HepG2 (cell line): Measurements from ENCODE around the gene SECTM1. TPM values are rescaled to one million over a fixed set of nuclear protein-coding genes. Genes with fewer than 3 reads are reported as not detected.

Experiments
- ATAC-seq: fragments of 200-7000 bp; cut with Tn5 transposase; 3 replicates; pipeline ENCODE4 v1.9.1; 2020; ENCODE audit warnings: mild to moderate bottlenecking, moderate library complexity
- BruUV-seq: library from RNA; stranded (reverse); fragments of 400-500 nt; replicated peaks from 2 replicates; lab custom pipeline; 2021; lab: Mats Ljungman, UMichigan
- CTCF ChIA-PET: fragments of 300-600 bp; formaldehyde crosslinking; extraction: SDS; loops from one replicate; lab custom pipeline; 2021; ENCODE audit warnings: low total read pairs, inconsistent platforms, low intra/inter-chr PET ratio; lab: Yijun Ruan, JAX
- POLR2A ChIA-PET: fragments of 350-600 bp; sonication (Branson Sonifier 250); formaldehyde crosslinking; loops from one replicate; lab custom pipeline; 2020; ENCODE audit warnings: antibody characterized with exemption, inconsistent platforms; lab: Yijun Ruan, JAX
- DNase-seq: peaks from one replicate; pipeline ENCODE4 v3.0.0-alpha.2; 2015; ENCODE audit warnings: low spot score
- FAIRE-seq: peaks from 3 replicates; lab custom pipeline; 2011; peaks lifted over from hg19 to GRCh38; lab: Jason Lieb, UNC
- H2AFZ ChIP-seq: one replicate; pipeline ENCODE4 v1.6.1; 2011; ENCODE audit warnings: low read length, inconsistent platforms
- H3K27ac ChIP-seq: fragments of 300-600 bp; 3 replicates; pipeline ENCODE4 v1.8.0; 2011; ENCODE audit warnings: mixed run types, mild to moderate bottlenecking, mixed read lengths, low read length, inconsistent platforms; ENCODE audit not compliant: insufficient read depth; ENCODE audit errors: extremely low read length
- H3K27me3 ChIP-seq, 2 experiments: fragments of 200-600 bp in 1 of 2; 2 replicates in 1 of 2; 3 replicates in 1 of 2; pipeline versions ENCODE4 v1.6.0 to v1.8.0; 2011; ENCODE audit warnings: low read length in 2 of 2, mild to moderate bottlenecking in 2 of 2, moderate library complexity in 2 of 2, inconsistent platforms in 1 of 2; ENCODE audit not compliant: insufficient read depth in 2 of 2, control insufficient read depth in 1 of 2
- H3K36me3 ChIP-seq, 2 experiments: fragments of 200-600 bp in 1 of 2; replicated peaks in 1 of 2; 2 replicates in 1 of 2; 3 replicates in 1 of 2; pipeline versions ENCODE4 v1.5.1 to v1.8.0; 2011; ENCODE audit warnings: low read length in 2 of 2, inconsistent platforms in 1 of 2; ENCODE audit not compliant: insufficient read depth in 2 of 2, control insufficient read depth in 1 of 2
- H3K4me1 ChIP-seq: 2 replicates; pipeline ENCODE4 v1.5.1; 2012; ENCODE audit warnings: low read length, inconsistent platforms; ENCODE audit not compliant: insufficient read depth
- H3K4me2 ChIP-seq: 2 replicates; pipeline ENCODE4 v1.6.0; 2011; ENCODE audit warnings: low read depth, low read length, inconsistent platforms
- H3K4me3 ChIP-seq, 3 experiments: fragments of 200-600 bp in 1 of 3; sonication (generic), shearing (Covaris generic) in 1 of 3; replicated peaks in 1 of 3; 2 replicates each; pipeline ENCODE4 v1.5.1; 2011 to 2016; ENCODE audit warnings: low read length in 3 of 3, inconsistent platforms in 2 of 3, low read depth in 2 of 3, mild to moderate bottlenecking in 2 of 3, control low read depth in 1 of 3, mixed read lengths in 1 of 3; ENCODE audit not compliant: insufficient read depth in 1 of 3
- H3K79me2 ChIP-seq: one replicate; pipeline ENCODE4 v1.6.1; 2011; ENCODE audit warnings: low read length, inconsistent platforms; ENCODE audit not compliant: insufficient read depth
- H3K9ac ChIP-seq: 2 replicates; pipeline ENCODE4 v1.6.0; 2011; ENCODE audit warnings: mild to moderate bottlenecking, low read depth, low read length, inconsistent platforms; ENCODE audit not compliant: insufficient read depth
- H3K9me3 ChIP-seq: 2 replicates; pipeline ENCODE4 v1.5.1; 2012; ENCODE audit warnings: mild to moderate bottlenecking, low read length
- H4K20me1 ChIP-seq: 2 replicates; pipeline ENCODE4 v1.6.0; 2011; ENCODE audit warnings: inconsistent platforms, mild to moderate bottlenecking, low read length, moderate library complexity; ENCODE audit not compliant: insufficient read depth
- AKNA ChIP-seq: sonication (generic); formaldehyde crosslinking; IDR thresholded peaks from 2 replicates; pipeline ENCODE4 v1.4.0; 2020; ENCODE audit warnings: missing genetic modification reagents, borderline replicate concordance
- CAMTA2 ChIP-seq: sonication (generic); formaldehyde crosslinking; IDR thresholded peaks from 2 replicates; pipeline ENCODE4 v1.4.0; 2020; ENCODE audit warnings: mild to moderate bottlenecking, missing genetic modification reagents, borderline replicate concordance
- HINFP ChIP-seq: sonication (generic); formaldehyde crosslinking; IDR thresholded peaks from 2 replicates; pipeline ENCODE4 v1.4.0; 2020; ENCODE audit warnings: low read depth, mild to moderate bottlenecking, missing genetic modification reagents
- HIVEP1 ChIP-seq: sonication (generic); formaldehyde crosslinking; IDR thresholded peaks from 2 replicates; pipeline ENCODE4 v1.4.0; 2020; ENCODE audit warnings: mild to moderate bottlenecking, missing genetic modification reagents
- KAT7 ChIP-seq: IDR thresholded peaks from 2 replicates; pipeline ENCODE4 v1.6.1; 2018; ENCODE audit warnings: borderline replicate concordance, missing compliant biosample characterization
- KAT8 ChIP-seq: IDR thresholded peaks from 2 replicates; pipeline ENCODE4 v1.6.1; 2016; ENCODE audit warnings: missing genetic modification reagents, missing compliant biosample characterization
- MTA3 ChIP-seq: sonication (generic); formaldehyde crosslinking; IDR thresholded peaks from 2 replicates; pipeline ENCODE4 v1.4.0; 2020; ENCODE audit warnings: missing genetic modification reagents
- NFYC ChIP-seq: IDR thresholded peaks from 2 replicates; pipeline ENCODE4 v1.6.1; 2016; ENCODE audit warnings: missing genetic modification reagents, missing compliant biosample characterization
- PBX3 ChIP-seq: sonication (generic); formaldehyde crosslinking; IDR thresholded peaks from 2 replicates; pipeline ENCODE4 v1.8.1; 2023; ENCODE audit warnings: missing genetic modification reagents, inconsistent platforms, borderline replicate concordance
- REXO4 ChIP-seq: sonication (generic); formaldehyde crosslinking; IDR thresholded peaks from 2 replicates; pipeline ENCODE4 v1.8.0; 2022; ENCODE audit warnings: missing genetic modification reagents, mild to moderate bottlenecking, borderline replicate concordance
- ZFX ChIP-seq: sonication (generic); formaldehyde crosslinking; IDR thresholded peaks from 2 replicates; pipeline ENCODE4 v1.4.0; 2020; ENCODE audit warnings: mild to moderate bottlenecking, low read depth, missing genetic modification reagents, moderate library complexity
- ZNF639 ChIP-seq: conservative IDR thresholded peaks from 2 replicates; pipeline ENCODE4 v1.6.1; 2018; ENCODE audit warnings: missing genetic modification reagents
- ZNF724P ChIP-seq: sonication (generic); formaldehyde crosslinking; IDR thresholded peaks from 2 replicates; pipeline ENCODE4 v1.8.0; 2022; ENCODE audit warnings: missing genetic modification reagents, borderline replicate concordance
- ZNF839 ChIP-seq: sonication (generic); formaldehyde crosslinking; IDR thresholded peaks from 2 replicates; pipeline ENCODE4 v1.4.0; 2020; ENCODE audit warnings: missing genetic modification reagents, mild to moderate bottlenecking, borderline replicate concordance
- WGBS: methylation state at CpG from one replicate; pipeline ENCODE4 v1.1.6; 2017; ENCODE audit warnings: low lambda C conversion rate; 5-methylcytosine and 5-hydroxymethylcytosine counted together
- in situ Hi-C: cut with HindIII; loops from 2 replicates; pipeline ENCODE4 v1.10.0; 2017; ENCODE audit warnings: low pct_unique_long_range_greater_than_20kb; ENCODE audit not compliant: extremely low pct_ligation_motif_present
- intact Hi-C: fragments of 100-400 bp; cut with micrococcal nuclease; formaldehyde crosslinking; loops from one replicate; pipeline ENCODE4 v1.10.0; 2022; ENCODE audit not compliant: unreplicated experiment
- polyA plus RNA-seq, 8 experiments: library from polyadenylated mRNA; depleted of rRNA in 3 of 8; stranded (reverse) in 7 of 8; unstranded in 1 of 8; fragments of >200 nt; fragmentation: Illumina TruSeq in 4 of 8; extraction: Trizol in 4 of 8; gene quantifications; 2 replicates each; pipeline versions ENCODE4 v1.2.1 to v1.2.3, GENCODE V29; 2011 to 2016; ENCODE audit warnings: low read depth in 4 of 8, missing spikeins in 1 of 8, mixed read lengths in 1 of 8; ENCODE audit not compliant: insufficient read depth in 1 of 8
- total RNA-seq, 5 experiments: library from RNA; depleted of rRNA; stranded (reverse); fragments of >200 nt; fragmentation: Illumina TruSeq; extraction: Trizol; gene quantifications; 2 replicates each; pipeline ENCODE4 v1.2.3, GENCODE V29; 2016; ENCODE audit warnings: low read depth in 1 of 5

The SECTM1 gene
- total and polyA plus RNA-seq, 2 of the 13 experiments (the other 11 are each of a cell fraction or from before 2014, with no cell fraction given) = 3.5 to 5.3 TPM

GRCh38 chr17:82373731-82374625, 40.4 kb upstream of the SECTM1 start:
- no peaks in the 10 kb centered on the region for H3K79me2 ChIP-seq
- no TSS peak for BruUV-seq
- ATAC-seq = 0 out of 3 replicates have a peak, but pooled peaks have one; percentile 4
- ChIA-PET CTCF (no interaction called here), POLR2A (interaction anchor here (0.5 to 1.5 kb wide), 4 partner anchors 10 to 183 kb away, joined by 3 to 7 read pairs (median 3); no protein-coding TSS in a partner anchor)
- H3K27ac ChIP-seq = no peak overlapping the region
- H4K20me1 ChIP-seq = no peaks in the 10 kb centered on the region
- no peak for FAIRE-seq
- H3K9ac ChIP-seq = 0 out of 2 replicates have a peak overlapping the region, but pooled peaks have one; percentile 7
- intact Hi-C loops = no loop called here
- peaks cover 77% of the 10 kb centered on the region for H3K4me1 ChIP-seq
- WGBS = 50% methylated on average over 12 of the region's 37 CpGs
- in situ Hi-C loops = no loop called here
- H2AFZ ChIP-seq = no peak overlapping the region
- no peaks in the 10 kb centered on the region for H3K9me3 ChIP-seq
- no peaks in the 10 kb centered on the region for H3K36me3 ChIP-seq
- H3K4me2 ChIP-seq = peak overlapping the region; percentile 42; the same call in 1 of the 2 replicates
- no peak for DNase-seq
- H3K27me3 ChIP-seq = peaks cover 2 to 11% of the 10 kb centered on the region in 2 experiments; a peak in 3 of 5 replicates
- H3K4me3 ChIP-seq = no peak overlapping the region
- TF ChIP-seq ZNF724P (CRISPR knock-in tag) (0 out of 2 replicates have a peak, but pooled peaks have one; percentile 35), HIVEP1 (no peak), REXO4 (CRISPR knock-in tag) (no peak), AKNA (CRISPR knock-in tag) (no peak), NFYC (CRISPR knock-in tag) (no peak), HINFP (CRISPR knock-in tag) (no peak), ZNF839 (no peak), ZFX (CRISPR knock-in tag) (no peak), KAT8 (no peak), CAMTA2 (CRISPR knock-in tag) (no peak), PBX3 (CRISPR knock-in tag) (no peak), ZNF639 (no peak), MTA3 (CRISPR knock-in tag) (no peak), KAT7 (CRISPR knock-in tag) (no peak)
